Activated CD8-positive, alpha-beta T cell treated with anti-CD3 and anti-CD28 coated beads, Interleukin-2, amount 10 ng/mL, durations not matched to agents 7 days and 5 days (primary cell): ENCODE data around the gene POLR3E. TPM values are rescaled to one million over a fixed set of nuclear protein-coding genes. Genes with fewer than 3 reads are reported as not detected.
A peak's percentile ranks its signal among the peaks of the same experiment; 100 is the strongest.

Experiments used
- ATAC-seq: fragments of 150-1000 bp; cut with Tn5 transposase; one replicate; pipeline ENCODE4 v1.10.0; 2021; ENCODE audit warnings: moderate library complexity
- CTCF ChIA-PET: fragments of 350-600 bp; sonication (Branson Sonifier 250); formaldehyde crosslinking; loops from one replicate; lab custom pipeline; 2021; ENCODE audit warnings: antibody characterized with exemption; lab: Charles Lee
- POLR2A ChIA-PET: fragments of 350-600 bp; sonication (Branson Sonifier 250); formaldehyde crosslinking; loops from one replicate; lab custom pipeline; 2021; ENCODE audit warnings: antibody characterized with exemption; lab: Charles Lee
- DNase-seq: peaks from one replicate; pipeline ENCODE4 v3.0.0-alpha.2; 2020
- H3K27ac Mint-ChIP-seq: one replicate; pipeline ENCODE4 v1.8.0; 2021; ENCODE audit warnings: mild to moderate bottlenecking, mixed read lengths
- H3K27me3 Mint-ChIP-seq: one replicate; pipeline ENCODE4 v1.8.0; 2021; ENCODE audit warnings: low read depth, mixed read lengths
- H3K36me3 Mint-ChIP-seq: one replicate; pipeline ENCODE4 v1.8.0; 2021; ENCODE audit warnings: low read depth, mixed read lengths
- H3K4me1 Mint-ChIP-seq: one replicate; pipeline ENCODE4 v1.8.0; 2021; ENCODE audit warnings: low read depth, mixed read lengths
- H3K4me3 Mint-ChIP-seq: one replicate; pipeline ENCODE4 v1.8.0; 2021; ENCODE audit warnings: mild to moderate bottlenecking, mixed read lengths
- H3K9me3 Mint-ChIP-seq: one replicate; pipeline ENCODE4 v1.8.0; 2022; ENCODE audit warnings: mixed read lengths; ENCODE audit not compliant: insufficient read depth
- total RNA-seq, 2 experiments: library from RNA; stranded (reverse); gene quantifications; one replicate each; pipeline ENCODE4 v1.2.3, GENCODE V29; 2021

Gene POLR3E
- total RNA-seq, 2 experiments from 2014 or later: 43.8 to 49.9 TPM

GRCh38 chr16:22266546-22266945 lies 30.7 kb upstream of the POLR3E start:
- H3K27me3 Mint-ChIP-seq: no peaks in the 10 kb centered on the region

GRCh38 chr16:22267764-22268163 lies 29.4 kb upstream of the POLR3E start:
- DNase-seq (no peak), ATAC-seq (no peak)
- Mint-ChIP-seq H3K9me3 (no peaks in the 10 kb centered on the region), H3K4me1 (peaks cover 35% of the 10 kb centered on the region), H3K27me3 (no peaks in the 10 kb centered on the region), H3K36me3 (peaks cover 37% of the 10 kb centered on the region), H3K27ac (no peak overlapping the region), H3K4me3 (no peak overlapping the region)
- CTCF ChIA-PET: interaction anchor here (0.6 to 2.0 kb wide), 5 partner anchors 16 to 62 kb away, joined by 3 to 4 read pairs (median 4); partner anchors contain the start of gene EEF2K
- POLR2A ChIA-PET: interaction anchor here (0.9 kb wide), 1 partner anchor 15 kb away, joined by 6 read pairs; no protein-coding TSS in a partner anchor

More at GRCh38 chr16:22266546-22266945, 30.7 kb upstream of the POLR3E start:
- Mint-ChIP-seq H3K4me3 (no peak overlapping the region), H3K36me3 (peaks cover 34% of the 10 kb centered on the region), H3K9me3 (no peaks in the 10 kb centered on the region), H3K4me1 (peaks cover 47% of the 10 kb centered on the region), H3K27ac (peak overlapping the region; percentile 32)
- POLR2A ChIA-PET: no interaction called here
- CTCF ChIA-PET: no interaction called here
- ATAC-seq: no peak
- no peak for DNase-seq

GRCh38 chr16:22270525-22270924 lies 26.7 kb upstream of the POLR3E start:
- DNase-seq (no peak), ATAC-seq (no peak)
- peaks cover 10% of the 10 kb centered on the region for H3K4me1 Mint-ChIP-seq
- H3K4me3 Mint-ChIP-seq: no peak overlapping the region
- H3K36me3 Mint-ChIP-seq: peaks cover 44% of the 10 kb centered on the region
- H3K9me3 Mint-ChIP-seq: no peaks in the 10 kb centered on the region
- H3K27me3 Mint-ChIP-seq: no peaks in the 10 kb centered on the region
- POLR2A ChIA-PET: no interaction called here
- CTCF ChIA-PET: no interaction called here
- peak overlapping the region; percentile 13 for H3K27ac Mint-ChIP-seq

GRCh38 chr16:22272870-22273650 lies 24.1 kb upstream of the POLR3E start:
- H3K27me3 Mint-ChIP-seq: no peaks in the 10 kb centered on the region
- H3K27ac Mint-ChIP-seq: no peak overlapping the region
- DNase-seq: no peak
- ChIA-PET POLR2A (interaction anchor here (1.4 kb wide), 1 partner anchor 9 kb away, joined by 4 read pairs; no protein-coding TSS in a partner anchor), CTCF (no interaction called here)
- H3K9me3 Mint-ChIP-seq: no peaks in the 10 kb centered on the region
- peaks cover 4% of the 10 kb centered on the region for H3K4me1 Mint-ChIP-seq
- no peak for ATAC-seq
- no peak overlapping the region for H3K4me3 Mint-ChIP-seq
- peaks cover 39% of the 10 kb centered on the region for H3K36me3 Mint-ChIP-seq

DNA sequence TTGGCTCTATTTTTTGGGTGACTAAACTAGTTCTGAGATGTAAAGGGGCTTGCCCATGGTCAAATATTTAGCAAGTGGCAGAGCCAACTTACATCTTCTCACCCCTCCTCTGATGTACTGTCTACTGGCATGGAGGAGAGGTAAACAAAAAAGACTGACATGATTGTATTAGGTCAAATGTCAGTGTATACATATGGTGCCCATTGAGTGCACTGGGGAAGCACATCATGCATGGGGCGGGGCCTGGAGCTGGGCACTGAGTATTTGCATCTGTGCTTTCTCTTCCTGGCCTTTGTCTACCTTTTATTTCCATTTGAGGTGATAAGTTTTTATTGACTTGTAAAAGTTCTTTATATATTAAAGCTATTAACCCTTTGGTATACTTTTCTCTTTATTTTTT lies 22.3 kb upstream of the POLR3E start:
- Mint-ChIP-seq H3K9me3 (no peaks in the 10 kb centered on the region), H3K4me1 (peaks cover 4% of the 10 kb centered on the region), H3K36me3 (peaks cover 38% of the 10 kb centered on the region), H3K27me3 (no peaks in the 10 kb centered on the region), H3K27ac (no peak overlapping the region), H3K4me3 (no peak overlapping the region)
- DNase-seq (no peak), ATAC-seq (no peak)
- ChIA-PET CTCF (no interaction called here), POLR2A (no interaction called here)

DNA sequence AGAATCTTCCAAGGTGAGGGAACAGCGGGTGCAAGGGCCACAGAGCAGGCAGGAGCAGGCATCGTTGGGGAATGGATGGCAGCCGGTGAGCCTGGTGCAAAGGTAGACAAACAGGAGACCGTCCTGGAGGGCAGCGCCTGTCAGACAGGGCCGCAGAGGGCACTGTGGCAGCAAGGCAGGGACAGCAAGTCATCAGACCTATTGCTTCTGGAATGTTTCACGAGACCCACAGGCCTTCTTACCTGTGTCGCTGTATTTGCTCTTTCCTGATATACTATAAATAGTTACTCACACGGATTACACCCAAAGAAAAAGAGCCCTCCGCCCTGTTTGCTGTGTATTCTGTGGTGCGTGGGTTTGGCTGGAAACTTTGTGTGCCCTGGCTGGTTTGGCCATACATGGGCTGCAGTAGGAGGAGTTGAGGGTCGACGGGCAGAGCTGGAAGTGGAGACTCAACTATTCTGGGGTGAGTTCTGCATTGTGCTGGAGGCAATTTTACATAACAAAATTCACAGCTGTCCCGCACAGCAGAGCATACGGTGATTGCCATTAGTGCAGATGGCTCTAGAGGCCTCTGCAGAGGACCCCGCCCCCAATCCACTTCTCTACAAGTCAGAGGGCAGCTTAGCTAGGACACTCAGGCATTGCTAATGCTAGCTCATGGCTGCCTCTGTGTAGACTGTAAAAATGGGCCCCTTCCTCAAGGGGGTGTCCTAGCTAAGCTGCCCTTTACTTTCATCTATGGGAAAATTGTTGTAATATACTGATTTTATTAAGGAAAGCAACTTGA lies 18.6 kb upstream of the POLR3E start:
- POLR2A ChIA-PET: no interaction called here
- CTCF ChIA-PET: interaction anchor here (1.2 kb wide), 1 partner anchor 76 kb away, joined by 3 read pairs; no protein-coding TSS in a partner anchor
- H3K9me3 Mint-ChIP-seq: no peaks in the 10 kb centered on the region
- ATAC-seq (no peak), DNase-seq (no peak)
- no peak overlapping the region for H3K4me3 Mint-ChIP-seq
- no peak overlapping the region for H3K27ac Mint-ChIP-seq
- H3K36me3 Mint-ChIP-seq: peaks cover 45% of the 10 kb centered on the region
- no peaks in the 10 kb centered on the region for H3K27me3 Mint-ChIP-seq
- H3K4me1 Mint-ChIP-seq: no peaks in the 10 kb centered on the region

DNA sequence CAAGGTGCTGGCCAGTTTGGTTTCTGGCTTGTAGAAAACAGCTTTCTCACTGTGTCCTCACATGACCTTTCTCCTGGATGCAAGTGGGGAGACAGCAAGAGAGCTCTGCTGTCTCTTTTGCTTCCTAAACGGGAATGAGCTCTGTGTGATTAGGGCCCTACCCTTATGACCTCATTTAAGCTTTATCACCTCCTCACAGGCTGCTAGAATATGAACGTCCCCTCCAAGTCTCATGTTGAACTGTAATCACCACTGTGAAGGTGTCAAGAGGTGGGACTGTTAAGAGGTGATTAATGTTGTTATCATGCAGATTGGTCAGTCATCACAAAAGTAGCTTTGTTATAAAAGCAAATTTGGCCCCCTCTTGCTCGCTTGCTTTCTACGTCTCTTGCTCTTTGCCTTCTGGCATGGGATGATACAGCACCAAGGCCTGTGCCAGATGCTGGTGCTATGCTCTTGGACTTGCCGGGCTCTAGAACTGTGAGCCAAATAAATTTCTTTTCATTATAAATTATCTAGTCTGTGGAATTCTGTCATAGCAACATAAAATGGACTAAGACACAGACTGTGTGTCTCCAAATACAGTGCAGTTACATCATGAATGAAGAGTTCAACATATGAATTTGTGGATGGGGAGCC lies 14.8 kb upstream of the POLR3E start:
- H3K36me3 Mint-ChIP-seq: peaks cover 52% of the 10 kb centered on the region
- ChIA-PET CTCF (no interaction called here), POLR2A (no interaction called here)
- DNase-seq (no peak), ATAC-seq (no peak)
- H3K27ac Mint-ChIP-seq: no peak overlapping the region
- H3K4me3 Mint-ChIP-seq: no peak overlapping the region
- no peaks in the 10 kb centered on the region for H3K9me3 Mint-ChIP-seq
- H3K27me3 Mint-ChIP-seq: no peaks in the 10 kb centered on the region
- H3K4me1 Mint-ChIP-seq: no peaks in the 10 kb centered on the region

DNA sequence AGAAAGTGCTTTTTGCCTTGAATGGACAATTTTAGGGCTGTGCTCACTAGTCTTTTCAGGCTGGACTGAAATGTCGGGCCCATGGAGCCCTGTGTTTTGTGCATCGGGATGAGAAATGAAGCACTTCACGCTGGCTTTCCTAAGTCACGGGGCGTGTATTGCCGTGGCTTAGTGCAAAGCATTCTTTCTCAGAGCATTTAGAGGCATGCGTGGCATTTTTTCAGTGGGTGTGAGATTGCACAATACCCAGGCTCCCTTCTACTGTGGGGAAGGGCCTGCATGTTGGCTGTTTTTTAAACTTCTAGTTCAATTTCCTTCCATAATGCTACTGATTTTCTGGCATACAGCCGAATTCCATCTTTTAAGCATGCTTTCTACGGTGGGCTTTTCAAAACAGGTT lies 12.6 kb upstream of the POLR3E start:
- Mint-ChIP-seq H3K9me3 (no peaks in the 10 kb centered on the region), H3K4me3 (no peak overlapping the region), H3K27ac (no peak overlapping the region), H3K27me3 (no peaks in the 10 kb centered on the region), H3K36me3 (peaks cover 45% of the 10 kb centered on the region), H3K4me1 (no peaks in the 10 kb centered on the region)
- ChIA-PET CTCF (interaction anchor here (1.0 kb wide), 1 partner anchor 31 kb away, joined by 3 read pairs; no protein-coding TSS in a partner anchor), POLR2A (no interaction called here)
- DNase-seq: no peak
- ATAC-seq: no peak

DNA sequence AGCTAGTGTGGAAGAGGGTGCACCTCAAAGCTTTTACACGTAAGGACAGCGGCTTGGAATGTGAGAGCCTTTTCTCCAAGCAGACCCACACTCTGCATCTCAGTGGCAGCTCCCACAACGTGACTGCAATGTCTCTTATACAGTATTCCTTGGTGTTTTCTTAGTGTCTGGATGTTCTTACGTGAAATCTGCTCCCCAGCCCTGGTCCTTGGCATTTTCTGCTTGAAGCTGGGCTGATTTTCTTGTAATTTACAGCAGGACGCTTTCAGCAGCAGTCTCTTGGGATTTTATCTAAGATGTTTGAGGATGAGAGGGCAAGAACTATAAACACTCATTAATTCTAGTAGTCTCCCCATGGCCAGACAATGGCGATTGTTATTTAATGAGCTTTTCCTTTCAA lies 12.1 kb upstream of the POLR3E start:
- ATAC-seq (no peak), DNase-seq (no peak)
- Mint-ChIP-seq H3K36me3 (peaks cover 41% of the 10 kb centered on the region), H3K4me1 (no peaks in the 10 kb centered on the region), H3K27ac (no peak overlapping the region), H3K9me3 (no peaks in the 10 kb centered on the region), H3K4me3 (no peak overlapping the region), H3K27me3 (no peaks in the 10 kb centered on the region)
- ChIA-PET POLR2A (no interaction called here), CTCF (no interaction called here)

GRCh38 chr16:22291020-22291419 lies 6.2 kb upstream of the POLR3E start:
- POLR2A ChIA-PET: no interaction called here

GRCh38 chr16:22291860-22292318 lies 5.3 kb upstream of the POLR3E start:
- H3K9me3 Mint-ChIP-seq: no peaks in the 10 kb centered on the region
- ATAC-seq (no peak), DNase-seq (no peak)
- ChIA-PET CTCF (interaction anchor here (0.7 kb wide), 1 partner anchor 95 kb away, joined by 3 read pairs; no protein-coding TSS in a partner anchor), POLR2A (no interaction called here)
- peaks cover 4% of the 10 kb centered on the region for H3K36me3 Mint-ChIP-seq
- no peak overlapping the region for H3K27ac Mint-ChIP-seq
- peaks cover 2% of the 10 kb centered on the region for H3K27me3 Mint-ChIP-seq
- H3K4me3 Mint-ChIP-seq: no peak overlapping the region
- peaks cover 7% of the 10 kb centered on the region for H3K4me1 Mint-ChIP-seq

More at GRCh38 chr16:22291020-22291419, 6.2 kb upstream of the POLR3E start:
- H3K36me3 Mint-ChIP-seq: peaks cover 6% of the 10 kb centered on the region
- CTCF ChIA-PET: no interaction called here
- peaks cover 3% of the 10 kb centered on the region for H3K4me1 Mint-ChIP-seq
- ATAC-seq (no peak), DNase-seq (no peak)
- H3K27ac Mint-ChIP-seq: no peak overlapping the region
- H3K9me3 Mint-ChIP-seq: no peaks in the 10 kb centered on the region
- H3K4me3 Mint-ChIP-seq: no peak overlapping the region
- peaks cover 2% of the 10 kb centered on the region for H3K27me3 Mint-ChIP-seq
